ENCODE measurements around the gene ADGRL2. TPM values are rescaled to one million over a fixed set of nuclear protein-coding genes. Genes with fewer than 3 reads are reported as not detected.

ADGRL2 gene
- total and polyA plus RNA-seq, 2 donors (not counting 3 experiments of a cell fraction or from before 2014, with no cell fraction given): 32.7 to 46.1 TPM

DNA sequence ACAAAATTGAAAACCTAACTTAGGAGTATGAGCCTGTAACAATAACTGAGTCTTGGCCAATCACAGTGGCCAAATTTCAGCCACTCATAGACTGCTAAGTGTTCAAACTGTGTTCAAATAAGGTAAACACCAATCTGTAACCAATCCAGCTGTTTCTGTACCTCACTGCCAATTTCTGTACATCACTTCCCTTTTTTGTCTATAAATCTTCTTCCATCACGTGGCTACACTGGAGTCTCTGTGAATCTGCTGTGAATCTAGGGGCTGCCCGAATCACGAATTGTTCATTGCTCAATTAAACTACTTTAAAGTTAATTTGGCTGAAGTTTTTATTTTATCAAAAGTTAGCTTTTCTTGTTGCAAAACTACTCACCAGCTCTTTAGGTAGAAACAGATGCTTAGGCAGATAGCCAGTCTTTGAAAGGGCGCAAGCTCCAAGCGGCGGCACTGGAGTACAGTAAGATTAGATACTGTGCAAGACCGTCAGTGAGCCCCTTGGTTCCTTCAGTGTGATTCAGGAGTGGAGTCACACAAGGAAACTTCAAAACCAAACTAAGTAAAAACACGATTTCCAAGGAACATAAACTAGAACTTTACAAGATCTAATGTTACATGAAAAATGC, 43.2 kb upstream of the ADGRL2 start:
- Histone ChIP-seq H3K9me3 (replicated peaks; ENCODE audit: control insufficient read depth, insufficient read depth, low read length) (no peaks in the 10 kb centered on the region), H3K4me3 (replicated peaks in 1 of 3; ENCODE audit: insufficient read depth in 1 of 3, low read depth in 1 of 3, low read length in 3 of 3) (no peak overlapping the region), H3K4me1 (ENCODE audit: control insufficient read depth, extremely low read depth, insufficient read depth, low read length) (peaks cover 3% of the 10 kb centered on the region), H3K9ac (replicated peaks; ENCODE audit: extremely low read depth, insufficient read depth, low read length) (no peak overlapping the region), H2AFZ (ENCODE audit: low read depth, low read length) (no peak overlapping the region), H3K9me1 (replicated peaks; ENCODE audit: control insufficient read depth, extremely low read depth, insufficient read depth, low read length) (no peaks in the 10 kb centered on the region), H3K36me3 (ENCODE audit: control insufficient read depth in 2 of 2, extremely low read depth in 1 of 2, insufficient read depth in 2 of 2, low read length in 2 of 2) (no peaks in the 10 kb centered on the region), H4K20me1 (replicated peaks; ENCODE audit: control insufficient read depth, extremely low read depth, insufficient read depth, low read length) (no peaks in the 10 kb centered on the region), H3K27ac (ENCODE audit: insufficient read depth, low read depth, low read length) (no peak overlapping the region), H3K79me2 (ENCODE audit: control insufficient read depth, insufficient read depth, low read length) (no peaks in the 10 kb centered on the region), H3K4me2 (ENCODE audit: insufficient read depth, low read length) (no peak overlapping the region), H3K27me3 (ENCODE audit: control insufficient read depth in 2 of 2, insufficient read depth in 2 of 2, low read length in 2 of 2) (no peaks in the 10 kb centered on the region)
- CTCF ChIA-PET: interaction anchor here (5.4 to 8.9 kb wide), 2 partner anchors 44 to 207 kb away, joined by 26 to 201 read pairs; partner anchors contain the start of gene ADGRL2
- POLR2A ChIA-PET: no interaction called here
- TF ChIP-seq, protein P1, sequence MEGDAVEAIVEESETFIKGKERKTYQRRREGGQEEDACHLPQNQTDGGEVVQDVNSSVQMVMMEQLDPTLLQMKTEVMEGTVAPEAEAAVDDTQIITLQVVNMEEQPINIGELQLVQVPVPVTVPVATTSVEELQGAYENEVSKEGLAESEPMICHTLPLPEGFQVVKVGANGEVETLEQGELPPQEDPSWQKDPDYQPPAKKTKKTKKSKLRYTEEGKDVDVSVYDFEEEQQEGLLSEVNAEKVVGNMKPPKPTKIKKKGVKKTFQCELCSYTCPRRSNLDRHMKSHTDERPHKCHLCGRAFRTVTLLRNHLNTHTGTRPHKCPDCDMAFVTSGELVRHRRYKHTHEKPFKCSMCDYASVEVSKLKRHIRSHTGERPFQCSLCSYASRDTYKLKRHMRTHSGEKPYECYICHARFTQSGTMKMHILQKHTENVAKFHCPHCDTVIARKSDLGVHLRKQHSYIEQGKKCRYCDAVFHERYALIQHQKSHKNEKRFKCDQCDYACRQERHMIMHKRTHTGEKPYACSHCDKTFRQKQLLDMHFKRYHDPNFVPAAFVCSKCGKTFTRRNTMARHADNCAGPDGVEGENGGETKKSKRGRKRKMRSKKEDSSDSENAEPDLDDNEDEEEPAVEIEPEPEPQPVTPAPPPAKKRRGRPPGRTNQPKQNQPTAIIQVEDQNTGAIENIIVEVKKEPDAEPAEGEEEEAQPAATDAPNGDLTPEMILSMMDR (IDR thresholded peaks at IDR 0.05; ENCODE audit: extremely low read depth in 1 of 2, insufficient read depth in 1 of 2, low read depth in 1 of 2, low read length in 2 of 2): no peak
- TF ChIP-seq POLR2AphosphoS5 (IDR thresholded peaks at IDR 0.05; ENCODE audit: insufficient read depth, low read depth, low read length): no peak
- no peak for TF ChIP-seq JUN (IDR thresholded peaks at IDR 0.05; ENCODE audit: borderline replicate concordance, insufficient read depth, insufficient read length, low read depth)
- TF ChIP-seq MYC (IDR thresholded peaks at IDR 0.05; ENCODE audit: low read depth, low read length): no peak
- TF ChIP-seq, protein P2, sequence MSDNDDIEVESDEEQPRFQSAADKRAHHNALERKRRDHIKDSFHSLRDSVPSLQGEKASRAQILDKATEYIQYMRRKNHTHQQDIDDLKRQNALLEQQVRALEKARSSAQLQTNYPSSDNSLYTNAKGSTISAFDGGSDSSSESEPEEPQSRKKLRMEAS (IDR thresholded peaks at IDR 0.05; ENCODE audit: insufficient read depth, insufficient read length): no peak
- TF ChIP-seq GATA2 (IDR thresholded peaks at IDR 0.05; ENCODE audit: insufficient read depth, insufficient read length, low read depth, low read length): no peak
- no peak for TF ChIP-seq FOS (IDR thresholded peaks at IDR 0.05; ENCODE audit: borderline replicate concordance, insufficient read depth, low read length)
- no peak for TF ChIP-seq POLR2A (IDR thresholded peaks at IDR 0.05; ENCODE audit: low read depth, low read length)
- TF ChIP-seq EZH2 (IDR thresholded peaks at IDR 0.05; ENCODE audit: borderline replicate concordance, low read depth, low read length, severe bottlenecking): no peak
- dilution Hi-C loops (cut with MboI; ENCODE audit: extremely low pct_ligation_motif_present, low sequenced_read_pairs) (no loop called here), intact Hi-C loops (cut with micrococcal nuclease) (no loop called here)
- BruUV-seq (replicated peaks): no TSS peak
- DNase-seq (ENCODE audit: low read depth, low spot score) (no peak), FAIRE-seq (no peak)
